ENCODE measurements around the gene RASD1.

The RASD1 gene

GRCh38 chr17:17511293-17511741, 15.1 kb upstream of the RASD1 start:
- in situ Hi-C loops (cut with MboI; ENCODE audit: low sequenced_read_pairs) = no loop called here

GRCh38 chr17:17510456-17511292, 14.5 kb upstream of the RASD1 start:
- in situ Hi-C loops (cut with MboI; ENCODE audit: low sequenced_read_pairs) = no loop called here

GRCh38 chr17:17509601-17510425, 13.6 kb upstream of the RASD1 start:
- in situ Hi-C loops (cut with MboI; ENCODE audit: low sequenced_read_pairs) = no loop called here

DNA sequence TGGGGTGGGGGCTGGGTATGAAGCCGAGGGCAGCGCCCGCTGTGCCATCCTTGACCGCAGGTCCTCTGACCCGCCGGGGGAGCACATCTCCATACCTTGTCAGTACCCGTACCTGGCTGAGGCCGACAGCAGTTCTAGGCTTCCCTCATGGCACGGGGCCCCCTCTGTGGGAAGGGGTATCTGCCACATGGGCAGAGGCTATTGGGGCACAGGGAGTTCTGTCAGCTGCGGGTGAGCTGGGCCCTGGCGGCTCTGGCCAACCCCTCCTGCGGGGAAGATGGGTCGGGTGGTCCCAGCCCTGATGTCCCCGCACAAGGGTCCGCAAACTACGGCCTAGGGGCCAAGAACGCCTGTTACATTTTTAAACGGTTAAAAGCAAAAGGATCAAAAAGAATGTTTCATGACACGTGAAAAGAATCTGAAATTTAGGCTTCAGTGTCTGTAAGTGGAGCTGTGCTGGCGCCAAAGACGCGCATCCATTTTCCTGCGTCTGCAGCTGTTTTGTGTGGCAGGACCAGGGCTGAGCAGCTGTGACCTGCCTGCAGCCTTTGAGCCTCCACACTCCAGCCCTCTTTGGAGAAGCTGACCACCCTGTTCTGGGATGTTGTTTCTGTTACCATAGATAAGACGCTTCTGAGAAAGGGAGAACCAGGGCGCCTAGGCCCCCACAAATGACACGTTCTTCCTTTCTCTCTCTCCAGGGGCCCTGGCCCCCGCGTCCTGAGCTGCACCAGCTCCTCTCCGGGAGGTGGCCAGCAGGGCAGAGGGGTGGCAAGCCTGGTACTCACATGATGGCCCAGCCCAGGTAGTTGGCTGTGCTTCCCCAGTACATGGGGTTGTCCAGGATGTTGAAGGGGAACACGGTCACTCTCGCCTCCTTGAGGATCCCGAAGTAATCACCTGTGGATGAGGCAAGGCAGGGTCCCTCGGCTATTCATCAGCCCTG, 12.7 kb upstream of the RASD1 start:
- in situ Hi-C loops (cut with MboI; ENCODE audit: low sequenced_read_pairs) = no loop called here

DNA sequence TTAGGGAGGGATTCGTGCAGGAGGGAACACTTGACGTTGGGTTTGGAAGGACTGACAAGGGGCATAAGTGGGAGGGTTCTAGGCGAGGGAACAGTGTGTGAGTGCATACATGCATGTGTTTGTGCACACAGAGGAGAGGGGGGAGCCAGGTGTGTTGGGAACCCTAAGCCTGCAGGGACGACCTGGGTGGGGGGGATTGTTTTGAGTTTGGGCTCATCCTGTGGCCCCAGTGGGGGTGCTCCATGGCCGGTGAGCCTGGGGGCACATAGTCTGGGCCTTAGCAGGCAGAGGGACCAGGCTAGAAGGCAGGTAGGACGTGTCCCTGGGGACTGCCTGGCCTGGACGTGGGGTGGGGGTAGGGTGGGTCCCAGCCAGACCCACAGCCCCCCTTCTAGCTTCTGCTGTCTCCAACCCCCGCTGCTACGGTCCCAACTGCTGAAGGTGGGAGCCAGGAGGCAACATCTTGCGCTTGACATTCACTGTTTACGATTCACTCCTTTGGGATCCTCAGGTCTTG, 11.9 kb upstream of the RASD1 start:
- in situ Hi-C loops (cut with MboI; ENCODE audit: low sequenced_read_pairs) = no loop called here

- in situ Hi-C loops (cut with MboI; ENCODE audit: low sequenced_read_pairs) = no loop called here
Measured at GRCh38 chr17:17507465-17508011, 11.3 kb upstream of the RASD1 start.

DNA sequence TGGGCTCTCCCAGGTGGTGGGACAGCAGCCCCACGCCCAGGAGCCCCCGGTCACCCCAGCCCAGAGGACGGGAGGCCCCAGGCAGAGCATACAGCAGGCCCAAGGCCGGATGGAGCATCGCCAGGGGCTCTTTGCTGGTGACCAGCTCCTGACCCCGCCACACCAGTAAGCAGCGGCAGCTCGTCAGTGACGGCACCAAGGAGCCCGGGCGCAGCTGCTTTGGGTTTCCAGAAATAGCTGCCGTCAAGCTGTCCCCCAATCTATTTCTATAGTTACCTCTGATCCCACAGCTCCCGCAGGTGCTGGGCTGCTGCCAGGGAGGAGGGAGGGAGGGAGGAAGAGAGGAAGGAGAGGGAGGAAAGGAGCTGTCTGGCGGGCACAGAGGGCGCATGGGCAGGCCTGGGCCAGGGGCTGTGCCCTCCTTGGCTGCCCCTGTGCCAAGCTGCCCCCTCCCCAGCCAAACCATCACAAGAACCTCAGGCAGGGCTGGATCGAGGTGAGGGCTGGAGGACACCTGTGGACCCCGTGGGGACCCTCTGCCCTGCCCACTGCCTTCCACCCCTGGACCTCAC, 10.8 kb upstream of the RASD1 start:
- in situ Hi-C loops (cut with MboI; ENCODE audit: low sequenced_read_pairs) = no loop called here

DNA sequence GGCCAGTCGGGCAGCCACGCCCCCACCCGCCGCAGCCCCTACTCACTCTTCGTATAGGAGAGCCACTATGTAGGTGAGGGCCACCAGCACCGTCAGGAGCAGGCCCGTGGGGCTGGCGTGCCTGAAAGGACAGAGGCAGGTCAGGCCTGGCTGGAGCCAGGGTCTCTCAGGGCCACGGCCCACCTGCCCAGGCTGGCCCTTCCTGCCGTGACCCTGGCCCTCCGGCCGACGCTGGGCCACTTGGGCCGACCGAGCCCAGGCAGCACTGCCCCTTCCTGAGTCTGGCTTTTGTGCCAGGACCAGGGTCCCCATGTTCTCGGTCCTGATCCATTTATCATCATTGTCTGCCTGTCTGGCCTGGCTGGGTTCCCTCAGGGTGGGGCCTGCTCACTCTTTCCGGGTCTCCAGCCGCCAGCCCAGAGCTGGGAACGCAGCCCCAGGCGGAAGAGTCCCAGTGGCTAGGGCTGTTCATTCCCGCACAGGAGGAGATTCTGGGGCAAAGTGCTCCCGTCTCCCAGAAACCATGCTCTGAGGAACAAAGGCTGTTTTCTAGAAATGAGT, 10.1 kb upstream of the RASD1 start:
- in situ Hi-C loops (cut with MboI; ENCODE audit: low sequenced_read_pairs) = no loop called here

GRCh38 chr17:17505610-17506171, 9.5 kb upstream of the RASD1 start:
- in situ Hi-C loops (cut with MboI; ENCODE audit: low sequenced_read_pairs) = no loop called here

DNA sequence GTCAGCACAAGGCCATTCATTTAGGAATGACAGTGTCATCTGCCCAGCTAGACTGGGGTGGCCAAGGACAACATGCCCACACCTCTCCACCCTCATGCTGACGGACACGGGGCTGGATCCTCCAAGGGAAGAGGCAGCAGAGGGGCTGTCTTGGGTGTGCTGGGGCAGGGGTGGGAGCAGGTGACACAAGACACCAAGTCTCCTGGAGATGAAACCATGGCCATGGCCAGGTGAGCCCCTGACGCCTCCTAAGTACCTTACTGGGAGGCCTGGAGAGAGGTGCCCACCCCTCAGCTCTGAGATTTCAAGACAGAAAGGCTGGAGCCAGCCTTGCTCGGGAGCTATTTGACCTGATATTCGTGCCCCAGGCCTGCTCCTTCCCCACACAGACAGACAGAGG, 9.0 kb upstream of the RASD1 start:
- in situ Hi-C loops (cut with MboI; ENCODE audit: low sequenced_read_pairs) = no loop called here

DNA sequence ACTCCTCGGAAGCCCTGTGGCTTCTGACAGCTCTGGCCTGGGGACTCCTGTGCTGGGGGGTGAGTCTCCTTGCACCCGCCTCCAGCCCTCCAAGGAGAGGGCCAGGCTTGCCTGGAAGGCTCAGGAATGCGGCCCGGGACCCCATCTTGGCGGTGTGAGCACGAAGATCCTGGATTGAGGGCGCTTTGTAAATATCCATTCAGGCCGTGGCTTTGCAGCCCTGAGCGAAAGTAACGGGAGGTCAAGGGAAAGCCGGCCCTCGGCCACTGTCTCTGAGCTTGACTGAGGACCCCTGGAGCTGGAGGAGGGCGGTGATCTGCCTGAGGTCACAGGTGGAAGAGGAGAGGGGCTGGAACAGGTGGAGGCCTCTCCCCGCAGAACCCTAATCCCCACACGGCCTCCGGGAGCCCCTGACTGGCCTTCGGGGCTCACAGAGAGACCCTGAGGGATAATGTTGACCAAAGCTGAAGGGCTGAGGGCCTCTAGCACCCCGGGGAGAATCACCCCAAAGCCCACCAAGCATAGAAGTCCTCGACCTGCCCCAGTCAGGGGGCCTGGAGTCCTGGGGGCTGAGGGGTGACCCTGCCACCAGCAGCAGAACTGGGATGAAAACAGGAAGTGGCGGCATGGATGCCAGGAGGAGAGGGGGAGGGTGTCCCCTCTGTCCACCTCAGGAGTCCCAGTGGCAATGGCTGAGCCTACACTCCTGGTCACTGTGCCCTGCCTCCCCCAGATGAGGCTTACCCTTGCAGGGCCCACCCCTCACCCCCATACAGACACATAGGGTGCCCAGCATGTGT, 8.3 kb upstream of the RASD1 start:
- in situ Hi-C loops (cut with MboI; ENCODE audit: low sequenced_read_pairs) = no loop called here

DNA sequence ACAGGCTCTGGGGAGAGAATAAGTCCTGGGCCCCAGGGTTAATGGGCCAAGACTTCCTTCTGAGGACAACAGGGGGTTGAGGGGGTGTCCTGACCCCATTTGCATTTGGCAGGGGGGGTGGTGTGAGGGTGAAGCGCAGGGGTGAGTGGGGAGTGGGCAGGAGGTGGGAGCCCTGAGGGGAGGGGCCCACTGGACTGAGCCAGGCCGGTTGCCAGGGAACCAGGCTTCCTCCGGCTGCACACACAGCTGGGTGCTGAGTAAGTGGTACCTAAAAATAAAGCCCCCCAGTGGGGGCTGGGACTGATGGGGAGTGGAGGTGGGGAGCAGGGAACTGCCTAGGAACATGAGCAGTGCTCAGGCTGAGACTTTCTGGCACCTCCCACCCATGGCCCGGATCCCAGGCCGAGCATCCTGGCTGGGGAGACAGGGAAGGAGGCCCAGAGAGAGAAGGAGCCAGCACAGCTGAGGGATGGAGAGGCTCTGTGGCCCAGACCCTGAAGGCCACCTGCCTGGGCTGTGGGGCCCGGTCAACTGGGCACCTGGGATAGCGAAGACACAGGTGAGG, 7.5 kb upstream of the RASD1 start:
- in situ Hi-C loops (cut with MboI; ENCODE audit: low sequenced_read_pairs) = no loop called here

DNA sequence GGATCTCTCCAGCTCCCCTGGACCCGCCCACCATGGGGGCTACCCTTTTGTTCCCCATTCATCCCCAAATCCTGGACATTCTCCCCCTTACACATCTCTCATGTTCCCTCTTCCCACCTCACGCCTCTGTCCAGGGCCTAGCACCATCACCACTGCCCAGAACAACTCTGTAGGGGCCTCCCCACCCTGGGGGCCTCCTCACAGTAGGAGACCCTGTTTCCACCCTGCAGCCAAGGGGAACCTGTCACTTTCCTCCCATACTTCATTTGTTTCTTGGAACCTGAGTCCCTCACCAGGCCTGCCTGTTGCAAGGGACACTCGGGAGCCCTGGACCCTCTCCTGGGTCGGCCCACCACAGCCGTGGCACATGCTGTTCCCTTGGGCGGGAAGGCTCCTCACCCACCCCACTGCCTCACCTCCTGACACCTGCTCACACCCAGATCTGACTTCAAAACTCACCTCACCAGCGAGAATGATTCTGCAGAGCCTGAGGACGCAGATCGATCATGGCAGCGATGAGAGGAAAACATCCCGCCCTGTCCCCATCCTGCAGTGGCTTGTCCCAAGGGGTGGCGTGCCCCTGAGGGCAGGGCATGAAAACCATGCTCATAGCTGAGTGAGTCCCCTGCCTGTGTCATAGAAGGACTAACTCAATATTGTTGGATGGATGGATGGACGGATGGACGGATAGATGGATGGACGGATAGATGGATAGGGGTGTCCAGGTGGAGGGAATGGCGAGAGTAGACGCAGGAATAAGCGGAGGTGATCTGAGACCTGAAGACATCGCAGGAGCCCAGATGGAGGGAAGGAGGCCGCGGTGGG, 6.8 kb upstream of the RASD1 start:
- in situ Hi-C loops (cut with MboI; ENCODE audit: low sequenced_read_pairs) = no loop called here

DNA sequence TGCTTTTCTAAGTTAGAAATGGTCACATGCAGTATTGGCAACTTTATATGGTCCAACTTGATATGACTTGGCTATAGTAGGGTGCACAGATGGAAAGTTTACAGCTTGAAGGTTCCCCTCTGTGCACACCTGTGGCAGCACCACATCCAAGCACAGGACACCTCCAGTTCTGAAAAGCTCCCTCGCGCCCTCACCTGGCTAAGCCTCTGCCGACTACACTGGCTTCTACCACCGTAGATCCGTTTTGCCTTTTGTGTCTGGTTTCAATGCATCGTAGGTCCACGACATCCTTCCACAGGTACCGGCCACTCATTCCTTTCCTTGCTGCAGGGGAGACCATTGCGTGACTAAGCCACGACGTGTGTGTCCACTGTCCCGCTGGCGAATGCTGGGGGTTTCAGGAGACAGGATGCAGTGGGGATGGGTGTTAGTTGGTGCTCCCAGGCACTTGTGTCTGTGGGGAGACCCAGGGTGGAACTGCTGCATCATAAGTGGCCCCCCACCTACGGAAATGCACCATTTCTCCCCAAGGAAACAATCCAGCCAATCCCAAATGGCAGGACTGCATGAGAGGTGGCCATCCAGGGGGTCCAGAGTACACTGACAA, 4.9 kb upstream of the RASD1 start:
- in situ Hi-C loops (cut with MboI; ENCODE audit: low sequenced_read_pairs) = no loop called here

DNA sequence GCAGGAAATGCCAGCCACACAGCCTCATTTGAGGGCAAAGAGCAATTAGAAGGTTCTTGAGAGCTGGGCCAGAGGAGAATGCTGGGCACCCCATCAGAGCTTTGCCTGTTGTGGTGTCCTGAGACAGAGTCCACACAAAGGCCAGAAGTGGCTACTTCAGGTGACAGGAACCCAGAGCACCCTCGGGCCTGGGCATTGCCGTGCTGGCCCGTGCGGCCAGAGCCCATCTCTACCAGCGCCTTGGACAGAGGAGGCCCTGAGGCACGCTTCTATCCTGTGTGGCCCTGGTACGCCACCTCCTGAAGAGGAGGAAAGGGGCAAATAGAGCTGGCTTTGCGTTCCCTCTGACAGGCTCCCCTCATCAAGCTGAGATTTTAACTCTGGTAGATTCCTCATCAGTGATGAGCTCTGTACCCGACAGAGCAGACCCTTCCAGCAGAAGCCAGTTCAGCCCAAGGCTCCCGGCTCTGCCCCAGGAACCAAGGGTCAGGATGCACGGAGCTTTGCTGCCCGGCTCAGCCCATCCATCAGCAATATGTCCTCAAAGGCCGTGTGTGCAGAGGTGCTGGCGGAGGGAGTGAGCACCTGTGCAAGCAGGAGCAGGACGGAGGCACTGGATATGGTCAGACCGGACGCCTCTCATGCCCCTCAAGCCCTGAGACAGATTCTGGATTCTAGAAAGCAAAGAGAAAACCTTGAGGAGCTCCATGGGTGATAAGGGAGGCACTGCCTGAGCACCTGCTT, 3.4 kb upstream of the RASD1 start:
- in situ Hi-C loops (cut with MboI; ENCODE audit: low sequenced_read_pairs) = no loop called here

- in situ Hi-C loops (cut with MboI; ENCODE audit: low sequenced_read_pairs) = no loop called here
Measured at GRCh38 chr17:17498606-17499301, 2.6 kb upstream of the RASD1 start.
